Sigmoid colon (tissue), 7 donors: ENCODE results near the gene LRRC63. TPM values are rescaled to one million over a fixed set of nuclear protein-coding genes. Genes with fewer than 3 reads are reported as not detected.
"Not testable (repeated sequence)": the region's sequence is repeated elsewhere in the genome, so short reads cannot be mapped to it uniquely, and the experiment has no call there.

Source experiments
- DNase-seq: peaks from one replicate; pipeline ENCODE4 v3.0.0-alpha.2; 2019
- H3K27ac ChIP-seq, 4 donors: fragments of 200-600 bp; sonication (generic); one replicate each; pipeline ENCODE4 v1.5.1; 2016 to 2019; ENCODE audit warnings: mild to moderate bottlenecking in 1 of 4
- H3K27me3 ChIP-seq, 3 donors: fragments of 200-600 bp; sonication (generic); one replicate each; pipeline ENCODE4 v1.5.1; 2019; ENCODE audit warnings: mild to moderate bottlenecking in 1 of 3
- H3K36me3 ChIP-seq, 4 donors: fragments of 200-600 bp; sonication (generic); one replicate each; pipeline ENCODE4 v1.5.1; 2016 to 2019
- H3K4me1 ChIP-seq, 4 donors: fragments of 200-600 bp; sonication (generic); one replicate each; pipeline ENCODE4 v1.5.1; 2017 to 2019
- H3K4me3 ChIP-seq, 4 donors: fragments of 200-600 bp; sonication (generic); one replicate each; pipeline ENCODE4 v1.5.1; 2017 to 2019; ENCODE audit warnings: mild to moderate bottlenecking in 2 of 4, moderate library complexity in 1 of 4
- H3K9me3 ChIP-seq, 4 donors: fragments of 200-600 bp in 3 of 4; sonication (generic) in 3 of 4; one replicate each; pipeline versions ENCODE4 v1.5.1 to v1.6.1; 2013 to 2019
- CTCF ChIP-seq, 4 experiments: fragments of 450-650 bp in 3 of 4; fragments of 200-600 bp in 1 of 4; IDR thresholded peaks; one replicate each; pipeline ENCODE4 v1.5.1; 2016 to 2019; ENCODE audit warnings: antibody characterized with exemption in 4 of 4, mild to moderate bottlenecking in 3 of 4, moderate library complexity in 2 of 4
- EP300 ChIP-seq, 4 donors: sonication (generic); formaldehyde crosslinking; IDR thresholded peaks; one replicate each; pipeline ENCODE4 v1.6.1; 2017; ENCODE audit warnings: antibody characterized with exemption in 4 of 4
- POLR2A ChIP-seq, 2 donors: fragments of 450-650 bp; IDR thresholded peaks; one replicate each; pipeline ENCODE4 v1.6.1; 2016; ENCODE audit warnings: antibody characterized with exemption in 2 of 2, mild to moderate bottlenecking in 2 of 2, moderate library complexity in 2 of 2
- POLR2AphosphoS5 ChIP-seq, 4 donors: sonication (generic); formaldehyde crosslinking; IDR thresholded peaks; one replicate each; pipeline ENCODE4 v1.6.1; 2017; ENCODE audit warnings: antibody characterized with exemption in 4 of 4
- WGBS, 2 donors: extraction: QIAGEN DNeasy Blood & Tissue Kit; methylation state at CpG; one replicate each; pipeline ENCODE4 v1.1.7; 2013; 5-methylcytosine and 5-hydroxymethylcytosine counted together
- intact Hi-C: fragments of 100-400 bp; cut with DNase I; formaldehyde crosslinking; loops from one replicate; pipeline ENCODE4 v1.15.1; 2023
- polyA plus RNA-seq, 3 donors: library from polyadenylated mRNA; stranded (reverse); fragments of 200-250 nt; gene quantifications; one replicate each; pipeline ENCODE4 v1.2.3, GENCODE V29; 2013
- total RNA-seq, 4 donors: library from RNA; depleted of rRNA; stranded (reverse); fragments of >200 nt; gene quantifications; one replicate each; pipeline ENCODE4 v1.1.0, GENCODE V29; 2016
- donor health status: healthy with polysubstance abuse.
- donor health status: Bipolar disorder and iron deficiency.
- donor health status: healthy.

The LRRC63 gene
- total and polyA plus RNA-seq, 7 donors, result not detected

GRCh38 chr13:46210362-46211083, 1.2 kb upstream of the LRRC63 start:
- no peaks in the 10 kb centered on the region for H3K27me3 ChIP-seq
- TF ChIP-seq POLR2AphosphoS5 (IDR thresholded peaks at IDR 0.05), result no peak
- TF ChIP-seq EP300 (IDR thresholded peaks at IDR 0.05), result no peak
- TF ChIP-seq CTCF (IDR thresholded peaks at IDR 0.05), result no peak
- TF ChIP-seq POLR2A (IDR thresholded peaks at IDR 0.05), result no peak
- H3K4me1 ChIP-seq, result peaks cover 0 to 17% (median 6%) of the 10 kb centered on the region in 4 donors
- H3K27ac ChIP-seq, result no peak overlapping the region
- H3K4me3 ChIP-seq, result peak overlapping the region in 1 of 4 donors; percentile 48
- DNase-seq, result no peak
- H3K9me3 ChIP-seq, result no peaks in the 10 kb centered on the region
- no peaks in the 10 kb centered on the region for H3K36me3 ChIP-seq
- WGBS, 2 donors, result 66 to 71% methylated on average over 6 of the region's 6 CpGs
- intact Hi-C loops, result no loop called here

DNA sequence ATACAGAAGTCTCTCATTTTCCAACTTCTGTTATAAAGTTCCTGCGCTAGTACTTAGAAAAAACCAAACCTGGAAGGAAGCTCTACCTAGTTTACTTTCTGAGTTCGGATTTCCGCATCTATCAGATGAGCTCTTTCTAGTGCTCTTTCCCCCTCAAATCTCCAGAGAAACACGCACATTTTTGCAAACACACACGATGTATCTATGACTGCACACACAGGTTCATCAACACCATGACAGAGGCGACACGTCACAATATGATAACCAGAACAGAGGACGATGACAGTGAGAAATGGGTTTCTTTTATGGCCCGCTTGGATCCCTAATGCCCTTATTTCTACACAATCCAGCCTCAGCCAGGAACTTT, 629 bp upstream of the LRRC63 start:
- Histone ChIP-seq H3K27ac (peak overlapping the region in 1 of 4 donors; percentile 32), H3K4me1 (peaks cover 0 to 17% (median 6%) of the 10 kb centered on the region in 4 donors), H3K27me3 (no peaks in the 10 kb centered on the region), H3K36me3 (no peaks in the 10 kb centered on the region), H3K4me3 (peak overlapping the region; percentile 38 to 53 (median 46)), H3K9me3 (no peaks in the 10 kb centered on the region)
- intact Hi-C loops, result no loop called here
- TF ChIP-seq POLR2AphosphoS5 (IDR thresholded peaks at IDR 0.05), result no peak
- no peak for TF ChIP-seq EP300 (IDR thresholded peaks at IDR 0.05)
- TF ChIP-seq POLR2A (IDR thresholded peaks at IDR 0.05), result no peak
- no peak for TF ChIP-seq CTCF (IDR thresholded peaks at IDR 0.05)
- DNase-seq, result no peak
- 4 to 5% methylated on average over 9 of the region's 9 CpGs for WGBS, 2 donors

GRCh38 chr13:46213242-46213641, 1.5 kb downstream of the LRRC63 start:
- DNase-seq, result no peak
- WGBS, 2 donors, result 93 to 94% methylated on average over 3 of the region's 3 CpGs
- TF ChIP-seq CTCF (IDR thresholded peaks at IDR 0.05) (no peak), POLR2AphosphoS5 (IDR thresholded peaks at IDR 0.05) (no peak), POLR2A (IDR thresholded peaks at IDR 0.05) (no peak), EP300 (IDR thresholded peaks at IDR 0.05) (no peak)
- Histone ChIP-seq H3K36me3 (no peaks in the 10 kb centered on the region), H3K27me3 (no peaks in the 10 kb centered on the region), H3K4me1 (peaks cover 0 to 17% (median 6%) of the 10 kb centered on the region in 4 donors), H3K9me3 (no peaks in the 10 kb centered on the region), H3K27ac (no peak overlapping the region), H3K4me3 (no peak overlapping the region)
- intact Hi-C loops, result no loop called here

DNA sequence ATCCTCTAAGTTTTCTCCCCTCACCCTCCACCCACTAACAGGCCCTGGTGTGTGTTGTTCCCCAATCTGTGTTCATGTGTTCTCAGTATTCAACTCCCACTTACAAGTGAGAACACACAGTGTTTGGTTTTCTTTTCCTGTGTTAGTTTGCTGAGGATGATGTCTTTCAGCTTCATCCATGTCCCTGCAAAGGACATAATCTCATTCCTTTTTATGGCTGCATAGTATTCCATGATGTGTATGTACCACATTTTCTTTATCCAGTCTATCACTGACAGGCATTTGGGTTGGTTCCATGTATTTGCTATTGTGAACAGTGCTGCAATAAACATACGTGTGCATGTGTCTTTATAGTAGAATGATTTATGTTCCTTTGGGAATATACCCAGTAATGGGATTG, 3.0 kb downstream of the LRRC63 start:
- H3K4me1 ChIP-seq, result peaks cover 0 to 17% (median 6%) of the 10 kb centered on the region in 4 donors
- H3K27ac ChIP-seq, H3K36me3 ChIP-seq, intact Hi-C loops, H3K4me3 ChIP-seq, DNase-seq, H3K9me3 ChIP-seq, H3K27me3 ChIP-seq: not testable (repeated sequence)
- WGBS, 2 donors, result 56 to 80% methylated on average over 1 of the region's 1 CpG

GRCh38 chr13:46220234-46220633, 8.5 kb downstream of the LRRC63 start:
- H3K4me1 ChIP-seq, H3K4me3 ChIP-seq, H3K27me3 ChIP-seq, H3K9me3 ChIP-seq, H3K36me3 ChIP-seq, DNase-seq, H3K27ac ChIP-seq, intact Hi-C loops: not testable (repeated sequence)
- 1 to 23% methylated on average over 2 of the region's 2 CpGs for WGBS, 2 donors

- no peaks in the 10 kb centered on the region for H3K4me1 ChIP-seq
- no peaks in the 10 kb centered on the region for H3K27me3 ChIP-seq
- DNase-seq, result no peak
- H3K4me3 ChIP-seq, result no peak overlapping the region
- WGBS, 2 donors, result 89 to 95% methylated on average over 2 of the region's 2 CpGs
- peaks cover 0 to 4% (median 0%) of the 10 kb centered on the region in 4 donors for H3K9me3 ChIP-seq
- H3K36me3 ChIP-seq, result no peaks in the 10 kb centered on the region
- TF ChIP-seq POLR2A (IDR thresholded peaks at IDR 0.05) (no peak), CTCF (IDR thresholded peaks at IDR 0.05) (no peak)
- no peak overlapping the region for H3K27ac ChIP-seq
- intact Hi-C loops, result no loop called here
These were observed 17.5 kb downstream of the LRRC63 start for GRCh38 chr13:46229251-46229650.
